Measurements from ENCODE around the gene MAG. TPM values are rescaled to one million over a fixed set of nuclear protein-coding genes. Genes with fewer than 3 reads are reported as not detected.

MAG gene
- total RNA-seq, 2 experiments from 2014 or later: 0.26 TPM; not detected in 1

DNA sequence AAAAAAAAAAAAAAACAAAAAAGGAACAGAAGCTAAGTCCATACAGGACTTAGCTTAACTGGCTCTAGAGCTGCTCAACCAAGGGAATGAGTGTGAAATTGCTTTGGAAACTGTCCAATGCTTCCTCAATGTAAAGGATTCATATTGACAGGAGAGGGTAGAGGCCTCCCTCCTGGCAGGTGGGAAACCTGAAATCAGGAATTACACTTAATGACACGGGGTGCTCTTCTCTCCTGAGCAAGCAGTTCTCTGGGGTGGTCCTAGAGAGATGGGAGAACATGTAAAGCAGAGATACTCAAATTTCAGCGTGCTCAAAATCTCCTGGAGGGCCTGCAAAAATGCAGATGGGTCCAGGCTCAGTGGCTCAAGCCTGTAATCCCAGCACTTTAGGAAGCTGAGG lies 3.6 kb upstream of the MAG start:
- CTCF ChIA-PET: no interaction called here
- POLR2A ChIA-PET: no interaction called here
- Mint-ChIP-seq H3K4me1 (ENCODE audit: low read depth) (no peaks in the 10 kb centered on the region), H3K36me3 (ENCODE audit: low read depth) (no peaks in the 10 kb centered on the region), H3K9me3 (ENCODE audit: insufficient read depth) (no peaks in the 10 kb centered on the region), H3K4me3 (no peak overlapping the region), H3K27ac (no peak overlapping the region), H3K27me3 (ENCODE audit: low read depth) (peaks cover 10% of the 10 kb centered on the region)
- no peak for ATAC-seq
- DNase-seq: no peak

DNA sequence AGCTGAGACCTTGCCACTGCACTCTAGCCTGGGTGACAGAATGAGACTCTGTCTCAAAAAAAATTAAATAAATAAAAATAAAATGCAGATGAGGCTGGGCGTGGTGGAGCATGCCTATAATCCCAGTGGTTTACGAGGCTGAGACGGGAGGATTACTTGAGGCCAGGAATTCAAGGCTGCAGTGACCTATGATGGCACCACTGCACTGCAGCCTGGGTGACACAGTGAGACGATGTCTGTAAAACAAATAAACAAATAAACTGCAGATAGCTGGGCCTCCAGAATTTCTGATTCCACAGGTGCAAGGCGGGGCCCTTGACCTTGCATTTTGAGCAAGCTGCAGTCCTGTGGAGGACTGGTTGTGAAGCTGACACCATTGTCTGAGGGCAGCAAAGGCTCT lies 3.1 kb upstream of the MAG start:
- H3K9me3 Mint-ChIP-seq (ENCODE audit: insufficient read depth): no peaks in the 10 kb centered on the region
- no peak overlapping the region for H3K27ac Mint-ChIP-seq
- no peak overlapping the region for H3K4me3 Mint-ChIP-seq
- no peak for DNase-seq
- H3K4me1 Mint-ChIP-seq (ENCODE audit: low read depth): no peaks in the 10 kb centered on the region
- ChIA-PET CTCF (interaction anchor here (0.7 kb wide), 1 partner anchor 179 kb away, joined by 3 read pairs; no protein-coding TSS in a partner anchor), POLR2A (no interaction called here)
- no peaks in the 10 kb centered on the region for H3K36me3 Mint-ChIP-seq (ENCODE audit: low read depth)
- peaks cover 8% of the 10 kb centered on the region for H3K27me3 Mint-ChIP-seq (ENCODE audit: low read depth)
- ATAC-seq: no peak

DNA sequence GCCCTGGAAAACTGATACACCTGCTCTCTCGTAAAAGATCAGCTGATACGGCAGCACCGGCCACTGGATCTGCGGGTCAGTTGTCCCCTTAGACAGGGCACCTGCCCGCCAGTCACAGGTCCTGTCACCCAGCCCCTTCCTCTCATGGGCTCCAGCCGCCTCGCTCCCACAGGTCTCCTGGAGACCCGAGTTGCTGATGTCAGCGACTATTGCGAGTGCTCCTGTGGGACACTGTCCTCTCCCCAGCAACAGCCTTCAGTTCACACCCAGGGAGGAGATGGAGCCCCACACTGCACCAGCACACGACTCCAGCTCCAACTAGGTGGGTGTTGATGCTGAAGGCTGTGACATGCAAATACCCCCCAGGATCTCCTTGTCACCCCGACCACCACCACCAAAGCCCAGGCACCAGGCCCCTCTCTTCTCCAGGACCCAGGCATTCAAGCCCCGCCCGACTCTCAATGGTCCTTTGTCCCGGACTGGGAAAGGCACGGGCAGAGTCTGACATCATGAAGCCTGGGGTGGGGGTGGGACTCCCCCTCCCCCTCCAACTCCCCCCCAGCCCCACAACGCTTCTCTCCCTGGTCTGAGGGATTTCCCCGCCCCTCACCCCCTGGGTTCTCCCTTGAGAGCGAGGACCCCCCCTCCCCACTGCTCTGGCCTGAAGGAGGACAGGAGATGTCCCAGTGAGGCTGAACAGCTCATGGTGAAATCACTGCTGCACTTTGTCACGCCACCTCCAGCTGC lies 1.4 kb upstream of the MAG start:
- Mint-ChIP-seq H3K4me3 (no peak overlapping the region), H3K36me3 (ENCODE audit: low read depth) (no peaks in the 10 kb centered on the region), H3K9me3 (ENCODE audit: insufficient read depth) (no peaks in the 10 kb centered on the region), H3K4me1 (ENCODE audit: low read depth) (no peaks in the 10 kb centered on the region), H3K27me3 (ENCODE audit: low read depth) (peaks cover 4% of the 10 kb centered on the region), H3K27ac (no peak overlapping the region)
- DNase-seq: no peak
- CTCF ChIA-PET: no interaction called here
- no peak for ATAC-seq
- POLR2A ChIA-PET: no interaction called here

DNA sequence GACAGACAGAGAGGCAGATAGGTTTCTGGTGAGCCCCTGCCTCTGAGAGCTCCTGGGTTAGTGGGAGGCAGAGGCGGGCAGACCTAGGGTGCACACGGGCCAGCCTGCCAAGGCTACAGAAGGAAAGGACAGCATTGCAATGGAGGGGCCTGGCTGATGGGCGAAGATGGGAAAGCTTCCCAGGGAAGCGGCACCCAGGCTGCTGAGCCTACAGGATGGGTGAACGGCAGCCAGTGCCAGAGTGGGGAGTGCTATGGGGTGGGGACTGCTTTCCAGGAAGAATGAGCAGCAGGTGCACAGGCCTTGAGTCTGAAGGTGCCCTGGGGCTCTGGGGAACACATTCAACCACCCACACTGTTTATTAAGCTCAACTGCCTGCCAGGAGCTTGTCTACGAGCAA lies 702 bp upstream of the MAG start:
- Mint-ChIP-seq H3K4me1 (ENCODE audit: low read depth) (no peaks in the 10 kb centered on the region), H3K4me3 (no peak overlapping the region), H3K27me3 (ENCODE audit: low read depth) (peaks cover 4% of the 10 kb centered on the region), H3K9me3 (ENCODE audit: insufficient read depth) (no peaks in the 10 kb centered on the region), H3K36me3 (ENCODE audit: low read depth) (no peaks in the 10 kb centered on the region), H3K27ac (no peak overlapping the region)
- DNase-seq (no peak), ATAC-seq (no peak)
- ChIA-PET POLR2A (no interaction called here), CTCF (no interaction called here)

DNA sequence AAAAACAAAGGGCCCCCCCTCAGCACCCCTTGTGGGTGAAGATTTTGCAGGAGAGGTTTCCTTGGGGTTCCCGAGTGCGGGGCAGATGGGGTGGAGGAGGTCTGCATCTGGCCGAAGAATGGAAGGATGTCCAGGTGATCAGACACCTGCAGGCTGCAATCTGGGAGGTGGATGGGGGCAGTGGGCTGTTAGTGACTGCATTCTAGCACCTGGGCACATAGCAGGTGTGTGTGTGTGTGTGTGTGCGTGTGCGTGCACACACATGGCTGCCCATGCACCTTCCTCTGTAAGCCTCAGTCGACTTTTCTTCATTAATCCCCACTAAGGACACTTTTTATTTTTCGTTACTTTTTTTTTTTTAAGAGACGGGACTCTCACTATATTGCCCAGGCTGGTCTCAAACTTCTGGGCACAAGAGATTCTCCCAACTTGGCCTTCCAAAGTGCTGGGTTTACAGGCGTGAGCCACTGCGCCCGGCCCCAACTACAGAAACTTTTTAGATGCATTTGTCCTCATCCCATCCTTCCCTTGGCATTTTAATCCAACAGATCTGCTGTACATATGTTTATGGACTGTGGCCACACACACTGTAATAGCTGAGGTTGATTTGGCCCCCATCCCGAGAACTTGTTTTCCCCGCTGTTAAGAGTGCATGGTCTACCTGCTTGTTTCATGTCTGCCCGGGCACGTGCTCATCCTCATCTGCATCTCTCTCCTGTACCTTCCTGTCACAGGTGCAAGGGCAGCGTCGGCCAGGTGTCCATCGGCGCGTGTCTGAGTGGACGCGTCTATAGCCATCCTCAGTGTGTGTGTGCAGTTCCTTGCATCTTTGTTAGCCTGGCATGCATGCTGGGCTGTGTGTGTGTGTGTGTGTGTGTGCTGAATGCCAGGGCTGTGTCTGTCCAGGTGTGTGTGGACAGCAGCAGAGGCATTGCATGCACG lies 731 bp downstream of the MAG start:
- no peaks in the 10 kb centered on the region for H3K4me1 Mint-ChIP-seq (ENCODE audit: low read depth)

DNA sequence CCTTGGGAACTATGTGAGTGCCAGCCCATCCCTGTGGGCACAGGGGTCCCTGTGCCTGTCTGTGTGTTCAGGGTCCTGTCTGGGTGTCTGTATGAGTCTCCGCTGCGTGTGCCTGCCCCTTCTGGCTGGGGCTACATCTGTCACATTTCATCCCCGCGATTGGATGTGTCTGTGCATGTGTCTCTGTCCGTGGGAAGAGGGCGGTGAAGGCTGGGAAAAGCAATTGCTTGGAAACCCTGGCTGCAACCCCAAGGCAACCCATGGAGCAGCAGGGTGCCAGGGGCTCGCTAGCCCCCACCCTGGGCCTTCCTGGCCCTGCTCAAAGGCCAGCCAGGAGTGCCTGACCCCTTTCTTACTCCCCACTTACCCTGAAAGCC lies 1.4 kb downstream of the MAG start:
- H3K9me3 Mint-ChIP-seq (ENCODE audit: insufficient read depth): no peaks in the 10 kb centered on the region
- ATAC-seq (no peak), DNase-seq (no peak)
- H3K4me1 Mint-ChIP-seq (ENCODE audit: low read depth): no peaks in the 10 kb centered on the region
- POLR2A ChIA-PET: no interaction called here
- H3K27me3 Mint-ChIP-seq (ENCODE audit: low read depth): peaks cover 3% of the 10 kb centered on the region
- no peak overlapping the region for H3K4me3 Mint-ChIP-seq
- CTCF ChIA-PET: no interaction called here
- H3K36me3 Mint-ChIP-seq (ENCODE audit: low read depth): no peaks in the 10 kb centered on the region
- no peak overlapping the region for H3K27ac Mint-ChIP-seq

More for the DNA sequence above, 731 bp downstream of the MAG start:
- ATAC-seq (no peak), DNase-seq (no peak)
- Mint-ChIP-seq H3K9me3 (ENCODE audit: insufficient read depth) (no peaks in the 10 kb centered on the region), H3K27ac (no peak overlapping the region), H3K4me3 (no peak overlapping the region), H3K27me3 (ENCODE audit: low read depth) (peaks cover 4% of the 10 kb centered on the region), H3K36me3 (ENCODE audit: low read depth) (no peaks in the 10 kb centered on the region)
- POLR2A ChIA-PET: no interaction called here
- CTCF ChIA-PET: no interaction called here

DNA sequence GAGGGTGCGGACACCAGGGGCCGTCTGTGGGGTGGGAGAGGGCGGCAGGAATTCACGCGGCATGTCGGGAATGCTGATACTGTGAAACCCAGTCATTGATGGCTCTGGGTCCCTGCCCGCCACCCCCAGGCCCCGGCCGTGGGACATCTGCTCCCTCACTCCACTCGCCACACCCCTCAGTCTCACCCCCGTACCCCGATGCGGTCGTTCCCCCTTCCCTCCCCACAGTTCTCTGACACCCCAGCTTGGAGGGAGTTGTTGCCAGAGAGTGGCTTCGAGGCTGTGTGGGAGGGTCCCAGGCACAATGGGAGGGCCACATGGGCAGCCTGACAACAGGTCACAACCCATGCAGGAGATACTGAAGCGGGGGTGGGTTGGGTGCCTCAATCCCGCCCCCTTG lies 1.8 kb downstream of the MAG start:
- no peaks in the 10 kb centered on the region for H3K36me3 Mint-ChIP-seq (ENCODE audit: low read depth)
- CTCF ChIA-PET: no interaction called here
- H3K9me3 Mint-ChIP-seq (ENCODE audit: insufficient read depth): no peaks in the 10 kb centered on the region
- POLR2A ChIA-PET: no interaction called here
- H3K4me3 Mint-ChIP-seq: no peak overlapping the region
- H3K4me1 Mint-ChIP-seq (ENCODE audit: low read depth): no peaks in the 10 kb centered on the region
- no peak overlapping the region for H3K27ac Mint-ChIP-seq
- ATAC-seq (no peak), DNase-seq (no peak)
- H3K27me3 Mint-ChIP-seq (ENCODE audit: low read depth): peaks cover 2% of the 10 kb centered on the region

DNA sequence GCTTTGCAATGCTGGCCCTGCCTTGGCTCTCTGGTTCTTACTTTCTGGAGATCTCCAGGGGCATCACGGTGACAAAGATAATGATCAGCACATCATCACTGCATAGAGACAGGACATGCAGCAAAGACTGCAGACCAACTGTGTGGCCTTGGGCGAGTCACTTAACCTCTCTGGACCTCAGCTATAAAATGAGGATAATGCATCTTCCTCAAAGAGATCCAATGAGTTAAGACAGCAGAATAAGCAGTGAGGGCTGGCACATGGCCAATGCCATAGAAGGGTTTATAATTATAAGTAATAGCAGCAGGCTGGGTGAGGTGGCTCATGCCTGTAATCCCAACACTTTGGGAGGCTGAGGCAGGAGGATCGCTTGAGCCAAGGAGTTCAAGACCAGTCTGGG lies 2.4 kb downstream of the MAG start:
- Mint-ChIP-seq H3K4me1 (ENCODE audit: low read depth) (no peaks in the 10 kb centered on the region), H3K27me3 (ENCODE audit: low read depth) (peaks cover 2% of the 10 kb centered on the region), H3K27ac (no peak overlapping the region), H3K4me3 (no peak overlapping the region), H3K36me3 (ENCODE audit: low read depth) (no peaks in the 10 kb centered on the region), H3K9me3 (ENCODE audit: insufficient read depth) (no peaks in the 10 kb centered on the region)
- POLR2A ChIA-PET: no interaction called here
- ATAC-seq: no peak
- CTCF ChIA-PET: interaction anchor here (0.7 kb wide), 1 partner anchor 201 kb away, joined by 4 read pairs; no protein-coding TSS in a partner anchor
- no peak for DNase-seq

DNA sequence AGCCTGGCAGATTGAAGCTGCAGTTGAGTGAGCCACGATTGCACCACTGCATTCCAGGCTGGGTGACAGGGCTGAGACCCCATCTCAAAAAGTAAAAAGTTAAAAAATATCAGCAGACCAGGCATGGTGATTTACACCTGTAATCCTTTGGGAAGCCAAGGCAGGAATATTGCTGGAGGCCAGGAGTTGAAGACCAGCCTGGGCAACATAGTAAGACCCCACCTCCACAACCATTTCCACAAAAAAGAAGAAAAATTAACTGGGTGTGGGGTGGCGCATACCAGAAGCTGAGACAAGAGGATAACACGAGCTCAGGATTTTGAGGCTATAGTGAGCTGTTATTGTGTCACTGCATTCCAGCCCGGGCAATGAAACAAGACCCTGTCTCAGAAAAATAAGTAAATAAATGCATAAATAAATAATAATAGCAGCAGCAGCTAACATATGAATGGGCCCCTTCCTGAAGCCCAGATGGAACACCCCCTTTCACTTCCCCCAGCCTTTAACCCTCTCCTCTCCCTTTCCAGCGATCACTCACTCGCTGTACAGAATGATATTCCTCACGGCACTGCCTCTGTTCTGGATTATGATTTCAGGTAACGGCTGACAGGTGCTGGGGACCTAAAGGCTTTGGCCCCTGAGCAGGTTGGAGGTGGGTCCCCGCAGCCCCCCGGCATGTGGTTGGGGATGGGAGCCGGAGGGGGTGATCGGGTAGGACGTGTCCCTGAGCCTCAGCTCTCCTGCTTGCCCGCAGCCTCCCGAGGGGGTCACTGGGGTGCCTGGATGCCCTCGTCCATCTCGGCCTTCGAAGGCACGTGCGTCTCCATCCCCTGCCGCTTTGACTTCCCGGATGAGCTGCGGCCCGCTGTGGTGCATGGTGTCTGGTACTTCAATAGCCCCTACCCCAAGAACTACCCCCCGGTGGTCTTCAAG lies 3.2 kb downstream of the MAG start:
- no peaks in the 10 kb centered on the region for H3K4me1 Mint-ChIP-seq (ENCODE audit: low read depth)
- no peak for ATAC-seq

DNA sequence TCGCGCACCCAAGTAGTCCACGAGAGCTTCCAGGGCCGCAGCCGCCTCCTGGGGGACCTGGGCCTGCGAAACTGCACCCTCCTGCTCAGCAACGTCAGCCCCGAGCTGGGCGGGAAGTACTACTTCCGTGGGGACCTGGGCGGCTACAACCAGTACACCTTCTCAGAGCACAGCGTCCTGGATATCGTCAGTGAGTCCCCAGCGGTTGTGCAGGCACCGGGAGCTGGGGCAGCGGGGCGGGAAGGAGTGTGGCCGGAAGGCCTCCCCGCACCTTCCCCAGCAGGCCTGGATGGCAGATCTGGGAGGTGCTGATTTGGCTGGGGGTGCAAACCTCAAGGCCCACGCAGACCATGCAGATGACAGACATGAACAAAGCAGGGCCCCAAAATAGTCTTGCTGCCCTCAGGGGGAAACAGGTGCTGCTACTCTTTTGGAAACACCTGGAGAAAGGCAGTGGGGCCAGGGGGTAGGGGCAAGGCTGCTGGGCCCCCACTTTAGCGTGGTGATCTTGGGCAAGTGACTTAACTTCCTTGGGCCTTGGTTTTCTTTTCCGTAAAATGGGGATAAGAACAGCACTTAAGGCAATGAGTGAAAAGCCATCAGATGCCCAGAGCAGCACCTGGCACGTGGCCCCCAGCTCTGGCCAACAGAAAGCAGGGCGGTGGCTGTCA lies 4.0 kb downstream of the MAG start:
- Mint-ChIP-seq H3K27ac (peak overlapping the region; percentile 55), H3K36me3 (ENCODE audit: low read depth) (no peaks in the 10 kb centered on the region), H3K9me3 (ENCODE audit: insufficient read depth) (no peaks in the 10 kb centered on the region), H3K4me1 (ENCODE audit: low read depth) (no peaks in the 10 kb centered on the region), H3K27me3 (ENCODE audit: low read depth) (peaks cover 2% of the 10 kb centered on the region), H3K4me3 (no peak overlapping the region)
- ChIA-PET POLR2A (interaction anchor here (1.2 kb wide), 1 partner anchor 26 kb away, joined by 3 read pairs; no protein-coding TSS in a partner anchor), CTCF (no interaction called here)
- ATAC-seq (peak; percentile 79), DNase-seq (peak; percentile 74)

More for the DNA sequence above, 3.2 kb downstream of the MAG start:
- DNase-seq: no peak
- POLR2A ChIA-PET: interaction anchor here (1.2 kb wide), 1 partner anchor 25 kb away, joined by 3 read pairs; no protein-coding TSS in a partner anchor
- CTCF ChIA-PET: interaction anchor here (0.7 kb wide), 1 partner anchor 200 kb away, joined by 4 read pairs; no protein-coding TSS in a partner anchor
- no peaks in the 10 kb centered on the region for H3K36me3 Mint-ChIP-seq (ENCODE audit: low read depth)
- H3K27me3 Mint-ChIP-seq (ENCODE audit: low read depth): peaks cover 2% of the 10 kb centered on the region
- H3K27ac Mint-ChIP-seq: peak overlapping the region; percentile 55
- no peak overlapping the region for H3K4me3 Mint-ChIP-seq
- no peaks in the 10 kb centered on the region for H3K9me3 Mint-ChIP-seq (ENCODE audit: insufficient read depth)

Measured in activated CD8-positive, alpha-beta T cell treated with anti-CD3 and anti-CD28 coated beads, Interleukin-2, amount 10 ng/mL, durations not matched to agents 7 days and 5 days (primary cell).